Calu3 (cell line): ENCODE measurements around the gene RPL7L1. TPM values are rescaled to one million over a fixed set of nuclear protein-coding genes. Genes with fewer than 3 reads are reported as not detected.
A peak's percentile ranks its signal among the peaks of the same experiment; 100 is the strongest.
"Not testable (repeated sequence)": the region's sequence is repeated elsewhere in the genome, so short reads cannot be mapped to it uniquely, and the experiment has no call there.

Experiments used
- BruUV-seq: library from RNA; stranded (reverse); fragments of 400-500 nt; replicated peaks from 2 replicates; lab custom pipeline; 2021; lab: Mats Ljungman, UMichigan
- CTCF ChIA-PET: fragments of 300-600 bp; sonication (Branson Sonifier 250); formaldehyde crosslinking; loops from one replicate; lab custom pipeline; 2022; ENCODE audit warnings: antibody characterized with exemption; lab: Charles Lee
- DNase-seq: peaks from one replicate; pipeline ENCODE4 v3.0.0; 2022
- H3K27ac Mint-ChIP-seq: one replicate; pipeline ENCODE4 v1.8.0; 2022; ENCODE audit warnings: mixed read lengths; ENCODE audit not compliant: unreplicated experiment
- H3K27me3 Mint-ChIP-seq: one replicate; pipeline ENCODE4 v1.8.0; 2022; ENCODE audit warnings: mixed read lengths; ENCODE audit not compliant: unreplicated experiment
- H3K36me3 Mint-ChIP-seq: one replicate; pipeline ENCODE4 v1.8.0; 2022; ENCODE audit warnings: mild to moderate bottlenecking, moderate library complexity, mixed read lengths; ENCODE audit not compliant: insufficient read depth, unreplicated experiment
- H3K4me1 Mint-ChIP-seq: one replicate; pipeline ENCODE4 v1.8.0; 2022; ENCODE audit warnings: mild to moderate bottlenecking, low read depth, mixed read lengths; ENCODE audit not compliant: unreplicated experiment
- H3K4me3 Mint-ChIP-seq: one replicate; pipeline ENCODE4 v1.8.0; 2022; ENCODE audit warnings: mild to moderate bottlenecking, low read depth, moderate library complexity, mixed read lengths; ENCODE audit not compliant: unreplicated experiment
- H3K9me3 Mint-ChIP-seq: one replicate; pipeline ENCODE4 v1.8.0; 2022; ENCODE audit warnings: low read depth, mixed read lengths; ENCODE audit not compliant: unreplicated experiment
- intact Hi-C: fragments of 100-400 bp; cut with micrococcal nuclease; formaldehyde crosslinking; loops from one replicate; pipeline ENCODE4 v1.10.0; 2022; ENCODE audit not compliant: unreplicated experiment
- total RNA-seq: library from RNA; stranded (reverse); gene quantifications from 2 replicates; pipeline ENCODE4 v1.2.3, GENCODE V29; 2022
- TF ChIP-seq, protein P1 (sequence below): fragments of 200-600 bp; IDR thresholded peaks from one replicate; pipeline ENCODE4 v1.8.0; 2022; ENCODE audit warnings: antibody characterized with exemption; ENCODE audit not compliant: unreplicated experiment

Gene RPL7L1
- total RNA-seq, 1 experiment from 2014 or later: 144 TPM

DNA sequence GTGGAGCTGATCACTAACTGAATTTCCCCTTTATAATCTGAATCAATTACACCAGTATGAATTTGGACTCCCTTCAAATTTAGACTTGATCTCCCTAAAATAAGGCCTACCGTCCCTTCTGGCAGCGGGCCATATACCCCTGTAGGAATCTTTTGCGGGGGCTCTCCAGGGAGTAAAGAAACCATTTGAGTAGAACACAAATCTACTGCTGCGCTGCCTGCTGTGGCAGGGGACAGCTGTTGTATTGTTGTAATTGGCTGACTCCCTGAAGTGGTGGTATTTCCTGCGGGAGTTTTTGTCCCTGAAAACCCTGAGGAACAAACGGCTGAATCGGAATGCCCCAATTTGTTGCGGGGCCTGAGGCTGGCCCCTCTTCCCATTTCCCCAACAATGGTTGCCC lies 20.5 kb downstream of the RPL7L1 start:
- Mint-ChIP-seq H3K36me3 (no peaks in the 10 kb centered on the region), H3K4me1 (peaks cover 19% of the 10 kb centered on the region), H3K4me3 (no peak overlapping the region), H3K27me3 (peaks cover 11% of the 10 kb centered on the region), H3K9me3 (no peaks in the 10 kb centered on the region), H3K27ac (no peak overlapping the region)
- CTCF ChIA-PET: no interaction called here
- DNase-seq: no peak
- BruUV-seq: no TSS peak
- TF ChIP-seq, protein P1, sequence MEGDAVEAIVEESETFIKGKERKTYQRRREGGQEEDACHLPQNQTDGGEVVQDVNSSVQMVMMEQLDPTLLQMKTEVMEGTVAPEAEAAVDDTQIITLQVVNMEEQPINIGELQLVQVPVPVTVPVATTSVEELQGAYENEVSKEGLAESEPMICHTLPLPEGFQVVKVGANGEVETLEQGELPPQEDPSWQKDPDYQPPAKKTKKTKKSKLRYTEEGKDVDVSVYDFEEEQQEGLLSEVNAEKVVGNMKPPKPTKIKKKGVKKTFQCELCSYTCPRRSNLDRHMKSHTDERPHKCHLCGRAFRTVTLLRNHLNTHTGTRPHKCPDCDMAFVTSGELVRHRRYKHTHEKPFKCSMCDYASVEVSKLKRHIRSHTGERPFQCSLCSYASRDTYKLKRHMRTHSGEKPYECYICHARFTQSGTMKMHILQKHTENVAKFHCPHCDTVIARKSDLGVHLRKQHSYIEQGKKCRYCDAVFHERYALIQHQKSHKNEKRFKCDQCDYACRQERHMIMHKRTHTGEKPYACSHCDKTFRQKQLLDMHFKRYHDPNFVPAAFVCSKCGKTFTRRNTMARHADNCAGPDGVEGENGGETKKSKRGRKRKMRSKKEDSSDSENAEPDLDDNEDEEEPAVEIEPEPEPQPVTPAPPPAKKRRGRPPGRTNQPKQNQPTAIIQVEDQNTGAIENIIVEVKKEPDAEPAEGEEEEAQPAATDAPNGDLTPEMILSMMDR: no peak
- intact Hi-C loops: loop anchor here (2.0 to 5.0 kb wide), 3 partner anchors 82 to 239 kb away; partner anchors contain the start of gene PPP2R5D

DNA sequence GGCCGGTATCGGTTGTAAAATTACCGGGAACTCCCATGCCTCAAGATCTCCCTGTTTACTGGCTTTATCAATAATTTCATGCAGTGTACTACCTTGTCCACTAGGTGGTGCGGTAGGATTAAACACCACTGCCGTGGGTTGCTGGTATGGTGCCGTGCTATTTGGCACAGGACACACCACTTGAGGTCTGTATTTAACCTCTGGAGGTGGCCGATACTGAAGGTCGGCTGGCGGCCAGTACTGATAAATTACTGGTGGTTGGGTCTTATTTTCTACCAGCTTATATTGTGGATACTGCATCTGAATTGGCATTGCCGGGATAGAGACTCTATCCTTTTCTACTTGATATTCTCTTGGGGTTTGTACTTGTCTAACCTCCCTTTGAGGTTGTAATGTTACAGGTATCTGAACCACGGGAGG lies 22.1 kb downstream of the RPL7L1 start:
- Mint-ChIP-seq H3K4me3 (no peak overlapping the region), H3K27me3 (peaks cover 21% of the 10 kb centered on the region), H3K9me3 (no peaks in the 10 kb centered on the region), H3K36me3 (no peaks in the 10 kb centered on the region), H3K27ac (no peak overlapping the region), H3K4me1 (peaks cover 19% of the 10 kb centered on the region)
- no TSS peak for BruUV-seq
- CTCF ChIA-PET: interaction anchor here (1.1 to 1.4 kb wide), 2 partner anchors 28 to 228 kb away, joined by 3 to 4 read pairs; partner anchors contain the start of gene CNPY3
- peak; percentile 89 for DNase-seq
- intact Hi-C loops: loop anchor here (1.0 to 5.0 kb wide), 4 partner anchors 81 to 243 kb away; partner anchors contain the start of gene PPP2R5D
- TF ChIP-seq, protein P1: peak; percentile 82

DNA sequence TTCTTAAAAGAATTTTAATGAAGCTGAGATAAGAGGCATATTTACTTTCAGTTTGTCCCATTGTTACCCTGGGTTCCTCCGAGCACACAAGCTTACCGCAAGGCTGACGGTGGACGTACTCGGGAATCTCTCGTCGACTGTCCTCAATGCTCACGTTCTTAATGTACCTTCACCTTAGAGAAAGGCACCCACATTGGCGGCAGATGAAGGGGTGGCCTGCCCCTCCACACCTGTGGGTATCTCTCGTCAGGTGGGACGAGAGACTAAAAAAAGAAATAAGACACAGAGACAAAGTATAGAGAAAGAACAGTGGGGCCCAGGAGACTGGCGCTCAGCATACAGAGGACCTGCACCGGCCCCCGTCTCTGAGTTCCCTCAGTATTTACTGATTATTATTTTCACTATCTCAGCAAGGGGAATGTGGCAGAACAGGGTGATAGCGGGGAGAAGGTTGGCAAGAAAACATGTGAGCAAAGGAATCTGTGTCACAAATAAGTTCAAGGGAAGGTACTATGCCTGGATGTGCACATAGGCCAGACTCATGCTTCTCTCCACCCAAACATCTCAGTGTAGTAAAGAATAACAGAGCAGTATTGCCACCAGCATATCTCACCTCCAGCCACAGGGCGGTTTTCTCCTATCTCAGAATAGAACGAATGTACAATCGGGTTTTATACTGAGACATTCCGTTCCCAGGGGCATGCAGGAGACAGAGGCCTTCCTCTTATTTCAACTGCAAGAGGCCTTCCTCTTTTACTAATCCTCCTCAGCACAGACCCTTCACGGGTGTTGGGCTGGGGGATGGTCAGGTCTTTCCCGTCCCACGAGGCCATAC lies 23.2 kb downstream of the RPL7L1 start:
- DNase-seq: not testable (repeated sequence)
- intact Hi-C loops: loop anchor here (5.0 kb wide), 2 partner anchors 80 to 95 kb away; partner anchors contain the start of gene PPP2R5D

DNA sequence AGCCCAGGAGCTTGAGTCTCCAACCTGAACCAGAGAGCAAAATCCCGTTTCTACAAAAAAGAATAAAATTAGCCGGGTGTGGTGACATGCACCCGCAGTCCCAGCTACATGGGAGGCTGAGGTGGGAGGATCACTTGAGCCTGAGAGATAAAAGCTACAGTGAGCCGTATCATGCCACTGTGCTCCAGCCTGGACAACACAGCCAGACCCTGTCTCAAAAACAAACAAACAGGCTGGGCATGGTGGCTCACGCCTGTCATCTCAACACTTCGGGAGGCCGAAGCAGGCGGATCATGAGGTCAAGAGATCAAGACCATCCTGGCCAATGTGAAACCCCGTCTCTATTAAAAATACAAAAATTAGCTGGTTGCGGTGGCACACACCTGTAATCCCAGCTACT lies 25.1 kb downstream of the RPL7L1 start:
- Mint-ChIP-seq H3K27ac (no peak overlapping the region), H3K27me3 (peaks cover 41% of the 10 kb centered on the region), H3K36me3 (no peaks in the 10 kb centered on the region), H3K4me3 (no peak overlapping the region), H3K4me1 (peaks cover 19% of the 10 kb centered on the region), H3K9me3 (no peaks in the 10 kb centered on the region)
- intact Hi-C loops: loop anchor here (5.0 kb wide), 2 partner anchors 78 to 93 kb away; partner anchors contain the start of gene PPP2R5D
- CTCF ChIA-PET: interaction anchor here (0.6 kb wide), 2 partner anchors 39 to 437 kb away, joined by 4 to 5 read pairs; no protein-coding TSS in a partner anchor
- no peak for DNase-seq
- TF ChIP-seq, protein P1: no peak
- no TSS peak for BruUV-seq

More for the DNA sequence above, 23.2 kb downstream of the RPL7L1 start:
- H3K36me3 Mint-ChIP-seq, H3K9me3 Mint-ChIP-seq, BruUV-seq, H3K27ac Mint-ChIP-seq: not testable (repeated sequence)
- Mint-ChIP-seq H3K4me3 (peak overlapping the region; percentile 11), H3K27me3 (peaks cover 32% of the 10 kb centered on the region), H3K4me1 (peaks cover 19% of the 10 kb centered on the region)
- CTCF ChIA-PET: interaction anchor here (0.9 to 1.4 kb wide), 2 partner anchors 27 to 432 kb away, joined by 4 read pairs; partner anchors contain the start of gene CNPY3
